SK-N-DZ (cell line): ENCODE data around the gene NRROS.
A peak's percentile ranks its signal among the peaks of the same experiment; 100 is the strongest.
"Not testable (repeated sequence)": the region's sequence is repeated elsewhere in the genome, so short reads cannot be mapped to it uniquely, and the experiment has no call there.

Experiments
- DNase-seq: peaks from one replicate; pipeline ENCODE4 v3.0.0-alpha.2; 2015; ENCODE audit warnings: low spot score

Gene NRROS

DNA sequence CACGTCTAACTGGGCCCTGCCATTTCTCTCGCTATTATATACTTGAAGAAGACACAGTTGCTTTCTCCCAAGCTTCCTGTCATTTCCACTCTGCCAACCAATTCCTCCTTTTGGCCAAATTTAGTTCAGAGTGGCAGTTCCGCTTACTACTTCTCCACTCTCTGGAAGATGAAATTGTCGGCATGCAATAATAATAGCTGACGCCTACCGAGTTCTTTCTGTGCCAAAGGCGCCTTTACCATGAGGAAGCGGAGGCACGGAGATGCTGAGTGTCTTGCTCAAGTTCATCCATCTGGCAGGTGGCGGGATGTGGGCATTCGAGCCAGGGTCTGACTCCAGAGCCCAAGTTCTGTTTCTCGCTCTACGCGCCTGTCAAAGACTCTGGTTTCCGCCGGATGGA, 14.6 kb upstream of the NRROS start:
- no peak for DNase-seq

- DNase-seq: no peak
Measured at GRCh38 chr3:196625331-196625730, 14.2 kb upstream of the NRROS start.

DNA sequence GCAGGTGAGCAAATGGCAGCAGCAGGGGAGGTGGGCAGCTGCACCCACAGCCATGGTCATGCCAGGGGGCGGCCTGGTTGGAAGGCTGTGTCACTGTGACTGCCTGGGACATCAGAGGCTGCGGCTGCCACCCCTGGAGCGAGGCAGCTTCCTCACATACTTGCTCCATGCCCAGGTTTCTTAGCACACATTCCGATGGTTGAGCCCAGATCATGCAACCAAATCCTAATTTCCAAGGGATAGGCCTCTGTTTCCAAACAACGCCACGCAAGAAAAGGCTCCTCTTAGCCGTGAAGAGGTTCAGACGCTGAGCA, 11.6 kb upstream of the NRROS start:
- DNase-seq: no peak

- DNase-seq: no peak
Measured at GRCh38 chr3:196629228-196629627, 10.3 kb upstream of the NRROS start.

GRCh38 chr3:196631682-196632045, 7.8 kb upstream of the NRROS start:
- DNase-seq: no peak

DNA sequence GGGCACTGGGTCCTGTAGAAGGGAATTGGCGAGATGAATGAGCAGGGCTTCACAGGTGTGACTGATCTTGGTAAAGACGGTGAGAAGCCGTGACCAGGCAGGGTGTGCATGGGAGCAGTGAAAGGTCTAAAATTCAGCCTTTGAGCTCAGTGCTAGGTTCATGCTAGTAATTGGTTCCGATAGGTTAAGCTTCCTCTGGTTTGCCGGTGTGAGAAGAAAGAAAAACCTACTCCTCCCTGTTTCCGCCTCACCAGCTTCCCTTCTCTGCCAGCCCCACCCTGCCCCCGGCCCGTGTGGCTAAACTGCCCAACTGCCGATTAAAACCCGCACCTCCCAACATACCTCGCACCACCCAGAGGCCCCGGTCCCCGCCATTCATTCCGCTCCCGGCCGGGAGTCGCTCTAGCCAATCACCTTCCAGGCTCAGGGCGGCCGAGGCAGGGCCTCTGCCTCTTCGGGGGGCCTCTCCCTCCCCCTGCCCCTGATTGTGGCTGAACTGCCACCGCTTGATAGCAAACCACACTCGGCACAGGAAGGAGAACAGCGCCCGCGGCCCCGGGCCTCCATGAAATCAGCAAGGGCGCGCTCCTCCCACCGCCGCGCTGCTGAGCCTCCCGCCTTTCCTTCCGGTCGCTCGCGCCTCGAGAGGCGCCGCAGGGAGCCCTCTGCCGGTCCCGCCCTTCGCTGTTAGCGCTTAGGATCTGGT, 7.3 kb upstream of the NRROS start:
- peak; percentile 91 for DNase-seq

- DNase-seq: no peak
Measured at GRCh38 chr3:196633555-196634151, 5.8 kb upstream of the NRROS start.

GRCh38 chr3:196634224-196634623, 5.3 kb upstream of the NRROS start:
- no peak for DNase-seq

DNA sequence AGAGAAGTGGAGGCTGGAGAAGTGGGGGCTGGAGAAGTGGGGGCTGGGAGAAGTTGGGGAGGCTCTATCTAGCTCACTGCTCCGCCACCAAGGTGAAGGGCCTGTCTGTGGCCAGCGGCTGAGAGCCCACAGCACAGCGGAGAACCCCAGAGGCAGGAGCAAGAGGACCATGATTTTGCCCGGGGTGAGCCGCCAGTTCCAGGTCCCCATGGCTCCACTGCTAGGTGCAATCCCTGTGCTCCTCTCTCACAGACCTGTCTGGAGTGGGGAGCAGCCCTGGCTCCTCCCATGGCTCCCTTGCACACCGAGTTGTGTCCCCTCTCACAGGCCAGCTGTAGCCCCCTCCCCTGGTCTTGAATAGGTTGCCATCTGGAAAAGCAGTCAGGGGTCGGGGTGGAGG, 4.7 kb upstream of the NRROS start:
- DNase-seq: no peak

DNA sequence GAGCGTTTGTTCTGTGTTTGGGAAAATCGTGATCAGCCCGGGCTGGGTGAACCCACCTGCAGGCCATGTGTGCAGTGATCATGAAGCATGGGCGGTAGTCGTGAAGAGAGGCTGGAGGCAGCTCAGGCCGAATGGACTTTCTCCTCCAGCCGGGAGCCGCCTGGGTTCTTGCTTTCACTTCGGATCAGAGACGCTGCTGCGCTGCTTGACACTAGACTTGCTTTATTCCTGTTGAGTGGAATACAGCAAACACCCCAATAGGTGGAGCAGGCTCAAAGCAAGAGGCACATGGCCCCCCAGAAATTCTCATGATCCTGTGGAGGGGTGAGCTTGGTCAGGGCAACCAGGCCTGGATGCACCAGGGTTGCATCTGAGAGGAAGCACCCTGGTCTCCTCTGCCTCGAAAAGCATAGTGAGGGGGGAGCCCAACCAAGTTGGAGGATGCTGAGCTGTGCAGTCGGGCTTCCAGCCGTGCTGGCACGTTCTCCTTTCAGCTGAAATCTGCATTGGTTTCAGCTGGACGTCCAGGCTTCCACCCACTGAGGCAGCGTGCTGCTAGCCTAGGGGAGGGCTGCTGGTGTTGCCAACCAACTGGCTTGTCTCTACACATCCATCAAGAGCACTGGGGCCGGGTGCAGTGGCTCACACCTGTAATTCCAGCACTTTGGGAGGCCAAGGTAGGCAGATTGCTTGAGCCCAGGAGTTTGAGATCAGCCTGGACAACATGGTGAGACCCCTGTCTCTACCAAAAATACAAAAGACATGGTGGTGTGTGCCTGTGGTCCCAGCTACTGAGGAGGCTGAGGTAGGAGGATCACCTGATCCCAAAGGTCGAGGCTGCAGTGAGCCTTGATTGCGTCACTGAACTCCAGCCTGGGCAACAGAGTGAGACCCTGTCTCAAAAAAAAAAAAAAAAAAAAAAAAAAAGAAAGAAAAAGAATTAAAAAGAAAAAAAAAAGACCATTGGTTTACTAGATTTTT, 2.8 kb upstream of the NRROS start:
- no peak for DNase-seq

GRCh38 chr3:196637941-196638340, 1.6 kb upstream of the NRROS start:
- not testable (repeated sequence) for DNase-seq

- peak; percentile 56 for DNase-seq
Measured at GRCh38 chr3:196638861-196639482, 522 bp upstream of the NRROS start.

- no peak for DNase-seq
Measured at GRCh38 chr3:196640297-196641018, 964 bp downstream of the NRROS start.

- DNase-seq: no peak
Measured at GRCh38 chr3:196641333-196642054, 2.0 kb downstream of the NRROS start.

DNA sequence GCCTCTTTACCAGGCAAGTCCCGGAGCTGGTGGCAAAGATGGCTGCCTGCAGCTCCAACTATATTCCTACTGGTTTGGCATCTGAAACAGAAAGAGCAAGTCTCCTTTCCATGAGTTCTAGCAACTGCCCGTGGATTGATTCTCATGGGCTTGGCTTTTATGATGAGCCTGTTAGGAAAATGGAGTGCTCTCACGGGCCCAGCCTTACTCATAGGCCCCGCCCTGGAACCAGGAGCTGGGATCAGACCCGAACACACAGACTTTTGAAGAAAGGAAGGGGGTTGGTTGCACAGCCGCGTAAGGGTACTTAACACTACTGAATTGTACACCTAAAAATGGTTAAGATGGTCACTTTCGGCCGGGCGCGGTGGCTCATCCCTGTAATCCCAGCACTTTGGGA, 2.9 kb downstream of the NRROS start:
- DNase-seq: no peak

GRCh38 chr3:196643201-196643749, 3.8 kb downstream of the NRROS start:
- DNase-seq: no peak

DNA sequence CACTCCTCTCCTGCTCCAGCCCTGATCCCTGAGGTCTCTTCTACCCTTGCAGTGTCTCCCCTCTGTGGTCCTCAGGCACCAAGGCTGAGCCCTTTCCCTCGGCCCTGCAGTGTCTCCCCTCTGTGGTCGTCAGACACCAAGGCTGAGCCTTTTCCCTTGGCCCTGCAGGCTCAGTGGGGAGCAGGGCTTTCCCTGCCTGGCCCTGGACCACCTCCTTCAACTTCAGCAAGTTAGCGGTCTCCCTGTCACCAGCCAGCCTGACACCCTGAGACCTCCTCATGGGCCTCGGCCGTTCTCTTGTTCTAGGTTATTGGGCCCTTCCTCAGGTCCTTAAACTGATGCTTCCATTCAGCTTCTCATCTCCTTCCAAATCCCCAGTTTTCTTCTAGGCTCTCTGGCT, 4.3 kb downstream of the NRROS start:
- DNase-seq: no peak

DNA sequence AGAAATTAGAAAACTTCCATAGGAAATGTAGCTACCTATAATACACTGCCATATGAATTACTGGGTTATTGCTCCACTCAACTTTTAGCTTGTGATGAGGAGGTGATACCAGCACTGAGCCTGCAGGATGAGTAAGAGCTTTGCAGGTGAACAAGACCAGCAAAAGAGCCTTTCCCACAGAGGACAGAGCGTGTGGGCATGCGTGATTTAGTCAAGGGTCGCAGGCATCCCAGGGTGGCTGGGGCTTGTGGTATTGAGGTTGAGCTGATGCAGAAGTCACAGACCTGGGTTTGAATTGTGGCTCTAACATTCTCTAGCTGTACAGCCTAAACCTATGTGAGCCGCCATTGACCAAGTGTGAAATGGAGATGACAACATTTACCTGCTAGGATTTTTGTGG, 5.6 kb downstream of the NRROS start:
- no peak for DNase-seq

GRCh38 chr3:196645897-196646665, 6.6 kb downstream of the NRROS start:
- DNase-seq: no peak
